Loucy (cell line): ENCODE measurements around the gene CRHR1.

Experiments used
- H2AFZ ChIP-seq: fragments of 200-600 bp; sonication (generic); 2 replicates; pipeline ENCODE4 v1.6.0; 2016; ENCODE audit warnings: antibody characterized with exemption, mild to moderate bottlenecking, low read length, moderate library complexity
- H3F3A ChIP-seq: fragments of 200-600 bp; 2 replicates; pipeline ENCODE4 v1.6.0; 2016; ENCODE audit warnings: antibody characterized with exemption, low read depth, mild to moderate bottlenecking
- H3K27me3 ChIP-seq: fragments of 200-600 bp; sonication (generic); 2 replicates; pipeline ENCODE4 v1.6.1; 2014; ENCODE audit warnings: low read length, mild to moderate bottlenecking; ENCODE audit not compliant: insufficient read depth, poor library complexity, severe bottlenecking
- H3K36me3 ChIP-seq: fragments of 200-600 bp; sonication (generic); 2 replicates; pipeline ENCODE4 v1.6.1; 2016; ENCODE audit warnings: low read length; ENCODE audit not compliant: insufficient read depth
- H3K4me1 ChIP-seq: fragments of 200-600 bp; sonication (generic); 2 replicates; pipeline ENCODE4 v1.5.1; 2014; ENCODE audit warnings: low read length, mild to moderate bottlenecking; ENCODE audit not compliant: insufficient read depth, poor library complexity, severe bottlenecking
- H3K4me2 ChIP-seq: fragments of 200-600 bp; sonication (generic); 2 replicates; pipeline ENCODE4 v1.6.0; 2014; ENCODE audit warnings: antibody characterized with exemption, low read length, low read depth, mild to moderate bottlenecking; ENCODE audit not compliant: poor library complexity, severe bottlenecking
- H3K4me3 ChIP-seq: fragments of 200-600 bp; sonication (generic); 2 replicates; pipeline ENCODE4 v1.5.1; 2014; ENCODE audit warnings: low read length, mild to moderate bottlenecking, mixed read lengths; ENCODE audit not compliant: poor library complexity, severe bottlenecking
- H3K79me2 ChIP-seq: fragments of 200-600 bp; sonication (generic); 2 replicates; pipeline ENCODE4 v1.6.1; 2014; ENCODE audit warnings: low read length; ENCODE audit not compliant: insufficient read depth
- H3K9ac ChIP-seq: fragments of 200-600 bp; sonication (generic); 2 replicates; pipeline ENCODE4 v1.6.0; 2014; ENCODE audit warnings: mild to moderate bottlenecking, low read depth, low read length, moderate library complexity; ENCODE audit not compliant: poor library complexity, severe bottlenecking
- H3K9me2 ChIP-seq: fragments of 200-600 bp; sonication (generic); replicated peaks from 2 replicates; pipeline ENCODE4 v1.6.1; 2016; ENCODE audit warnings: low read depth, low read length, mixed read lengths
- H3K9me3 ChIP-seq: fragments of 200-600 bp; sonication (generic); 2 replicates; pipeline ENCODE4 v1.6.1; 2014; ENCODE audit warnings: mild to moderate bottlenecking, antibody characterized with exemption, low read length, low read depth; ENCODE audit not compliant: insufficient read depth
- H4K20me1 ChIP-seq: fragments of 200-600 bp; sonication (generic); 2 replicates; pipeline ENCODE4 v1.6.0; 2014; ENCODE audit warnings: antibody characterized with exemption, low read length, mild to moderate bottlenecking; ENCODE audit not compliant: insufficient read depth, poor library complexity, severe bottlenecking
- EZH2phosphoT487 ChIP-seq: fragments of 200-600 bp; IDR thresholded peaks from 2 replicates; pipeline ENCODE4 v1.6.1; 2018; ENCODE audit warnings: antibody characterized with exemption, mild to moderate bottlenecking, moderate library complexity, borderline replicate concordance
- TF ChIP-seq, protein P1 (sequence below): fragments of 200-600 bp; sonication (generic); conservative IDR thresholded peaks from 2 replicates; pipeline ENCODE4 v1.5.1; 2014; ENCODE audit warnings: mild to moderate bottlenecking, antibody characterized with exemption, low read length

The CRHR1 gene

DNA sequence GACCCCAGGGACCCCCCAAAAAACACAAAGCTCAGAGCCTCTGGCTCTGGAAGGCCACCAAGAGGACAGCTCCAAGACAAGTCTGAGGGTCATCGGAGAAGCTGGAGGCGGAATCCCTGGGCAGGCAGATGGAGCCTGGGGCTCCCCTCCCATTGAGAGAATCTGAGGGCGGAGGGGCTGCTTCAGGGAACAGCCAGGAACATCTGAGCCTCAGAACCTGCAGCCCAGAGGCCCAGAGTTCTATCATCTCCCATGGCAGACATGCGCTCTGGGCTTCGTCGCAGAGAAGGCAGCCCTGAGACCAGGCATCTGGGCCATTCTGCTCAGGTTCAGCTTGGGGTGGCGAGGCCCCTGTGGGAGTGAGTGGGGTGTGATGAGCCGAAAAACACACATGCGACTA is 53.5 kb downstream of the CRHR1 start:
- no peaks in the 10 kb centered on the region for H3K9me2 ChIP-seq
- no peaks in the 10 kb centered on the region for H4K20me1 ChIP-seq
- TF ChIP-seq, protein P1, sequence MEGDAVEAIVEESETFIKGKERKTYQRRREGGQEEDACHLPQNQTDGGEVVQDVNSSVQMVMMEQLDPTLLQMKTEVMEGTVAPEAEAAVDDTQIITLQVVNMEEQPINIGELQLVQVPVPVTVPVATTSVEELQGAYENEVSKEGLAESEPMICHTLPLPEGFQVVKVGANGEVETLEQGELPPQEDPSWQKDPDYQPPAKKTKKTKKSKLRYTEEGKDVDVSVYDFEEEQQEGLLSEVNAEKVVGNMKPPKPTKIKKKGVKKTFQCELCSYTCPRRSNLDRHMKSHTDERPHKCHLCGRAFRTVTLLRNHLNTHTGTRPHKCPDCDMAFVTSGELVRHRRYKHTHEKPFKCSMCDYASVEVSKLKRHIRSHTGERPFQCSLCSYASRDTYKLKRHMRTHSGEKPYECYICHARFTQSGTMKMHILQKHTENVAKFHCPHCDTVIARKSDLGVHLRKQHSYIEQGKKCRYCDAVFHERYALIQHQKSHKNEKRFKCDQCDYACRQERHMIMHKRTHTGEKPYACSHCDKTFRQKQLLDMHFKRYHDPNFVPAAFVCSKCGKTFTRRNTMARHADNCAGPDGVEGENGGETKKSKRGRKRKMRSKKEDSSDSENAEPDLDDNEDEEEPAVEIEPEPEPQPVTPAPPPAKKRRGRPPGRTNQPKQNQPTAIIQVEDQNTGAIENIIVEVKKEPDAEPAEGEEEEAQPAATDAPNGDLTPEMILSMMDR = no peak
- TF ChIP-seq EZH2phosphoT487 = no peak
- no peak overlapping the region for H3K4me3 ChIP-seq
- H3F3A ChIP-seq = no peaks in the 10 kb centered on the region
- no peaks in the 10 kb centered on the region for H3K27me3 ChIP-seq
- H2AFZ ChIP-seq = no peak overlapping the region
- H3K79me2 ChIP-seq = no peaks in the 10 kb centered on the region
- H3K9ac ChIP-seq = no peak overlapping the region
- H3K4me1 ChIP-seq = no peaks in the 10 kb centered on the region
- H3K4me2 ChIP-seq = no peak overlapping the region
- H3K9me3 ChIP-seq = no peaks in the 10 kb centered on the region
- H3K36me3 ChIP-seq = no peaks in the 10 kb centered on the region

DNA sequence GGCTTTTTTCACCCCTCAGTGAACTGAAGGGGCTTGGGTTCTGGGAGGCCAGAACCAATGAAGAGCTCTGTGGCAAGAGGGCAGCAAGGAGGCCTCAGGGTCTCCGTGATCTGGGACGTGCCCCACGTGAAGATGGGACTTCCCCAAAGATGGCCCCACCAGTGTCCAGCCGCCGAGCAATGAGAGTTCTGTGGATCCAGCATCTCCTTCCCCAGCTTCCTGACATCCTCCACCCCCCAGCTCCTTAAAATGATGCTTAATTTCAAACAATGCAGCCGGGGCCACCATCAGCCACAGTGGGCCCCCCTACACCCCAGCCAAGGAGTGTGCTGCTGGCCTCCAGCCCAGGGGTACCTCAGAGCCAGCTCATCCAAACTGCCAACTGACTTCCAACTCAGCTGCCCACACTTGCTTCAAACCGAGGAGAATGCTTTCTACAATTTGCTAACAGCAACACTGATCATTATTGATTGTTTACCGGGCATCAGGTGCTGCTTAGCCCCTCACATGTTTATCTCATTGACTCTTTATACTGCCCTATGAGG is 54.7 kb downstream of the CRHR1 start:
- Histone ChIP-seq H3K36me3 (no peaks in the 10 kb centered on the region), H3K9me3 (no peaks in the 10 kb centered on the region), H3F3A (no peaks in the 10 kb centered on the region), H3K9me2 (no peaks in the 10 kb centered on the region), H3K9ac (no peak overlapping the region), H3K79me2 (no peaks in the 10 kb centered on the region), H3K27me3 (no peaks in the 10 kb centered on the region), H3K4me3 (no peak overlapping the region), H4K20me1 (no peaks in the 10 kb centered on the region), H3K4me1 (no peaks in the 10 kb centered on the region), H3K4me2 (no peak overlapping the region), H2AFZ (no peak overlapping the region)
- no peak for TF ChIP-seq EZH2phosphoT487
- TF ChIP-seq, protein P1 = no peak

DNA sequence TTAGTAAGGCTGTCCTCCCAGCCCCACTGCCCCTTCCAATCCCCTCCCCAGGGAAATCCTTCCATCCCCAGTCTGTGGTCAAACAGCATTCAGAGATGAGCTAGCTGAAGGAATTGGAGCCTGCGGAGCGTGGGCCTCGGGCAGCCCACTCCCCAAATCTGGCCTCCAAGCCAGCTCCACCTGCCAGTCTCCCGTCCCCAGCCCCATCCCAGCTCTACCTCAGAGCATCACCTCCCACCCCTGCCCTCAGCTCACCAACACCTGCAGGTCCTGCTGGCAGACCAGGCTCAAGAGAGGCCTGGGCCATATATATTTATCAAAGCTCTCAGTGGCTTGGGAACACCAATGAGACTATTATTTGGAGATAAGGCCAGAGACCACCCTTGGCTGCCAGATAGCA is 55.3 kb downstream of the CRHR1 start:
- no peaks in the 10 kb centered on the region for H3F3A ChIP-seq

More for the DNA sequence above, 55.3 kb downstream of the CRHR1 start:
- Histone ChIP-seq H3K9ac (no peak overlapping the region), H4K20me1 (no peaks in the 10 kb centered on the region), H3K4me2 (no peak overlapping the region), H3K36me3 (no peaks in the 10 kb centered on the region), H3K9me2 (no peaks in the 10 kb centered on the region), H3K27me3 (no peaks in the 10 kb centered on the region), H3K9me3 (no peaks in the 10 kb centered on the region), H3K4me3 (no peak overlapping the region), H3K79me2 (no peaks in the 10 kb centered on the region), H3K4me1 (no peaks in the 10 kb centered on the region), H2AFZ (no peak overlapping the region)
- TF ChIP-seq EZH2phosphoT487 = no peak
- TF ChIP-seq, protein P1 = no peak
